ENCODE results near the gene KMT2C. TPM values are rescaled to one million over a fixed set of nuclear protein-coding genes. Genes with fewer than 3 reads are reported as not detected.
"Not testable (repeated sequence)": the region's sequence is repeated elsewhere in the genome, so short reads cannot be mapped to it uniquely, and the experiment has no call there.

The KMT2C gene
- total RNA-seq, 1 donor from 2014 or later = 52.0 TPM

DNA sequence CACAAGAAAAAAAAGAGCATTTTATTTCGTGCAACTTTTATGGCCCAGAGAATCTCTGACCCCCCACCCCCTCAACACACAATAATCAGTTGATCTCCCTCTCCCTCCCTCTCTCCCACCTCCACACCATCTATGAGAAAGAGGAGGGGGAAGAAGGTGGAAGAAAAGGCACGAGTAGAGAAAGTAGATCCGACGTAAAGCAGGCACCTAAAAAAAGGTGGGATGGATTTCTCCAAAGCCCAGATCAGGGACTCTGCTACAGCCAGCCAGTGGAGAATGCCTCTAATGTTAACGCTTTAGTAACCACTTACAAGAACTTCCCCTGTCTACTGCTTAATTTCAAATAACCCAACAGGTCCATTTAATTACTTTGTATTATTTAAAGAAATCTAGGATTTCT, 24.4 kb downstream of the KMT2C start:
- no peaks in the 10 kb centered on the region for H3K36me3 Mint-ChIP-seq (ENCODE audit: low read depth)
- peaks cover 13% of the 10 kb centered on the region for H3K4me1 Mint-ChIP-seq (ENCODE audit: low read depth)
- H3K4me3 Mint-ChIP-seq (ENCODE audit: unreplicated experiment) = no peak overlapping the region
- peaks cover 8% of the 10 kb centered on the region for H3K9me3 Mint-ChIP-seq (ENCODE audit: low read depth)
- H3K27ac Mint-ChIP-seq (ENCODE audit: unreplicated experiment) = no peak overlapping the region
- DNase-seq (ENCODE audit: low spot score) = no peak
- TF ChIP-seq, protein P1, sequence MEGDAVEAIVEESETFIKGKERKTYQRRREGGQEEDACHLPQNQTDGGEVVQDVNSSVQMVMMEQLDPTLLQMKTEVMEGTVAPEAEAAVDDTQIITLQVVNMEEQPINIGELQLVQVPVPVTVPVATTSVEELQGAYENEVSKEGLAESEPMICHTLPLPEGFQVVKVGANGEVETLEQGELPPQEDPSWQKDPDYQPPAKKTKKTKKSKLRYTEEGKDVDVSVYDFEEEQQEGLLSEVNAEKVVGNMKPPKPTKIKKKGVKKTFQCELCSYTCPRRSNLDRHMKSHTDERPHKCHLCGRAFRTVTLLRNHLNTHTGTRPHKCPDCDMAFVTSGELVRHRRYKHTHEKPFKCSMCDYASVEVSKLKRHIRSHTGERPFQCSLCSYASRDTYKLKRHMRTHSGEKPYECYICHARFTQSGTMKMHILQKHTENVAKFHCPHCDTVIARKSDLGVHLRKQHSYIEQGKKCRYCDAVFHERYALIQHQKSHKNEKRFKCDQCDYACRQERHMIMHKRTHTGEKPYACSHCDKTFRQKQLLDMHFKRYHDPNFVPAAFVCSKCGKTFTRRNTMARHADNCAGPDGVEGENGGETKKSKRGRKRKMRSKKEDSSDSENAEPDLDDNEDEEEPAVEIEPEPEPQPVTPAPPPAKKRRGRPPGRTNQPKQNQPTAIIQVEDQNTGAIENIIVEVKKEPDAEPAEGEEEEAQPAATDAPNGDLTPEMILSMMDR (IDR thresholded peaks at IDR 0.05) = no peak
- no peaks in the 10 kb centered on the region for H3K27me3 Mint-ChIP-seq (ENCODE audit: low read depth)

DNA sequence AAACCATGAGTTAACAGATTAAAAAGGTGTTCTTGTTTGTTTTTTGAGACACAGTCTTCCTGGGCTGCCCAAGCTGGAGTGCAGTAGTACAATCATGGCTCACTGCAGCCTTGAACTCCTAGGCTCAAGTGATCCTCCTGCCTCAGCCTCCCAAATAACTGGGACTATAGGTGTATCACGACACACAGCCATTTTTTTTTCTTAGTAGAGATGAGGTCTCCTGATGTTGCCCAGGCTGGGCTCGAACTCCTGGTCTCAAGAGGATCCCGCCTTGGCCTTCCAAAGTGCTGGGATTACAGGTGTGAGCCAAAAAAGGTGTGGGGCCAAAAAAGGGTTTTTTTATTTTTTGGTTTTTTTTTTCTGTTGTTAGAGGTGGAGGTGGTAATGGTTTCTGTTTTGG, 29.3 kb downstream of the KMT2C start:
- no peak overlapping the region for H3K4me3 Mint-ChIP-seq (ENCODE audit: unreplicated experiment)
- H3K27ac Mint-ChIP-seq (ENCODE audit: unreplicated experiment) = no peak overlapping the region
- TF ChIP-seq, protein P1 (IDR thresholded peaks at IDR 0.05) = no peak
- H3K9me3 Mint-ChIP-seq (ENCODE audit: low read depth) = peaks cover 13% of the 10 kb centered on the region
- no peaks in the 10 kb centered on the region for H3K27me3 Mint-ChIP-seq (ENCODE audit: low read depth)
- H3K36me3 Mint-ChIP-seq (ENCODE audit: low read depth) = no peaks in the 10 kb centered on the region
- no peak for DNase-seq (ENCODE audit: low spot score)
- peaks cover 5% of the 10 kb centered on the region for H3K4me1 Mint-ChIP-seq (ENCODE audit: low read depth)

DNA sequence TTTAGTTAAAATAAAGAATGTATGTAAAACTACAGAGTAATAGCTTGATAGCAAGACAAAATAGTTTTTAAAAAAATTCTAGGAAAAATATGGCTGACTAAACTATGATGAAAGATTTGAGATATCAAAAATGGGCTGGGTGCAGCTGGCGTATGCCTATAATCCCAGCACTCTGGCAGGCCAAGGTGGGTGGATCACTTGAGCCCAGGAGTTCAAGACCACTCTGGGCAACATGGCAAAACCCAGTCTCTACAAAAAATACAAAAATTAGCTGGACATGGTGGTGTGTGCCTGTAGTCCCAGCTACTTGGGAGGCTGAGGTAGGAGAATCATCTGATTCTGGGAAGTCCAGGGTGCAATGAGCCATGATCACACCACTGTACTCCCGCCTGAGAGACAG, 29.8 kb downstream of the KMT2C start:
- peaks cover 13% of the 10 kb centered on the region for H3K9me3 Mint-ChIP-seq (ENCODE audit: low read depth)
- not testable (repeated sequence) for H3K4me3 Mint-ChIP-seq (ENCODE audit: unreplicated experiment); H3K27me3 Mint-ChIP-seq (ENCODE audit: low read depth); H3K4me1 Mint-ChIP-seq (ENCODE audit: low read depth); DNase-seq (ENCODE audit: low spot score); H3K27ac Mint-ChIP-seq (ENCODE audit: unreplicated experiment); H3K36me3 Mint-ChIP-seq (ENCODE audit: low read depth)

DNA sequence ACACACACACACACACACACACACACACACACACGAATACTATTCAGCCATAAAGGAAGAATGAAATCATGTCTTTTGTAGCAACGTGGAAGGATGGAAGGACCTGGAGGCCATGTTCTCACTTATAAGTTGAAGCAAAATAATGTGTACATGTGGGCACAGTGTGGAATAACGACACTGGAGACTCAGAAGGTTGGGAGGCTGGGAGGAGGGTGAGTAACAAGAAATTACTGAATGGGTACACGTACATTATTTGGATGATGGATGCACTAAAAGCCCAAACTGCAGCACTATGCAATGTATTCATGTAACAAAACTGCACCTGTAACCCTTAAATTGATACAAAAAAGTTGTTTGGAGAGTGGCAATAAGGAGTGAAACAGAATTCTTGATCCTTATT, 32.1 kb downstream of the KMT2C start:
- Mint-ChIP-seq H3K9me3 (ENCODE audit: low read depth) (peaks cover 13% of the 10 kb centered on the region), H3K4me1 (ENCODE audit: low read depth) (peaks cover 5% of the 10 kb centered on the region), H3K27me3 (ENCODE audit: low read depth) (no peaks in the 10 kb centered on the region), H3K4me3 (ENCODE audit: unreplicated experiment) (no peak overlapping the region), H3K36me3 (ENCODE audit: low read depth) (no peaks in the 10 kb centered on the region), H3K27ac (ENCODE audit: unreplicated experiment) (no peak overlapping the region)
- no peak for DNase-seq (ENCODE audit: low spot score)
- TF ChIP-seq, protein P1 (IDR thresholded peaks at IDR 0.05) = no peak

DNA sequence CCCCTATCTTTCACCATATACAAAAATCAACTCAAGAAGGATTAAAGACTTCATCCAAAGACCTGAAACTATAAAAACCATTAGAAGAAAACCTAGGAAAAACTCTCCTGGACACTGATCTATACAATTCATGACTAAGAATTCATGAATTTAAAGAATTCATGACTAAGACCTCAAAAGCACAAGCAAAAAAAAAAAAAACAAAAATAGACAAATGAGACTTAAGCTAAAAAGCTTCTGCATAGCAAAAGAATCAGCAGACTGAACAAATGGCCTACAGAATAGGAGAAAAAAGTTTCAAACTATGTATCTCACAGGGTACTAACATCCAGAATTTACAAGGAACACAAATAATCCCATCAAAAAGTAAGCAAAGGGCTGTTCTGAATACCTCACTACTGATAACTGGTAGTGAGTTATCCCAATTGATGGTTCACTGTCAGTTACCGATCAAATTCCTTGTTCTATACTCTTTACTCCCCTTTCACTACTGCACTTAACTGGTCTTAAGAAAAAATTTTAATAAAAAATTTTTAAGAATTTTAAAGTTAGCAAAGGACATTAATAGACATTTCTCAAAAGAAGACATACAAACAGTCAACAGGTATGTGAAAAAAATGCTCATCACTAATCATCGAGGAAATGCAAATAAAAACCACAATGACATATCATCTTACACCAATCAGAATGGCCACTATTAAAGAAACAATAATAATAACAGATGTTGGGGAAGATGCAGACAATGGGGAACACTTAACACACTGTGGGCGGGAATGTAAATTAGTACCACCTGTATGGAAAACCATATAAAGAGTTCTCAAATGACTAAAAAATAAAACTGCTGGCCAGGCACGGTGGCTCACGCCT, 33.2 kb downstream of the KMT2C start:
- H3K4me3 Mint-ChIP-seq (ENCODE audit: unreplicated experiment) = no peak overlapping the region
- no peak for DNase-seq (ENCODE audit: low spot score)
- H3K27ac Mint-ChIP-seq (ENCODE audit: unreplicated experiment) = no peak overlapping the region
- H3K36me3 Mint-ChIP-seq (ENCODE audit: low read depth) = no peaks in the 10 kb centered on the region
- peaks cover 13% of the 10 kb centered on the region for H3K9me3 Mint-ChIP-seq (ENCODE audit: low read depth)
- H3K4me1 Mint-ChIP-seq (ENCODE audit: low read depth) = peaks cover 10% of the 10 kb centered on the region
- TF ChIP-seq, protein P1 (IDR thresholded peaks at IDR 0.05) = no peak
- H3K27me3 Mint-ChIP-seq (ENCODE audit: low read depth) = no peaks in the 10 kb centered on the region

DNA sequence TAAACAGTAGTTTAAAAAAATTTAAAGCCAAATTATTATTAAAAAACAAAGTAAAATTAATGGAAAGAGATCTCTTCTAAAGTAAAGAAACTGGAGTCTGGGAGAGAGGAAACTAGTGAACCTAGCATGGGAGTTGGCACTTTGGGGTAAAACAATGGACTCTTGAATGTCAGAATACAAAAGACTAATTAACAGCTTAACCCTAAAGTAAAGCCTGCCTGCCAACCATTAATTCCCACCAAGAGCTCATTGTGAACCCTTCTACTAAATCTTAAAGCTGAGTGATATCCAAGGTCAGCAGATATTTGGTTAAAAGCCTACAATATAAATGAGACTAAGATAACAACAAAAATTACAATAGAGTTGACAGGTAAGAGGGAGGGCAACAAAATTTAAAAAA, 36.5 kb downstream of the KMT2C start:
- Mint-ChIP-seq H3K4me1 (ENCODE audit: low read depth) (peaks cover 28% of the 10 kb centered on the region), H3K9me3 (ENCODE audit: low read depth) (no peaks in the 10 kb centered on the region), H3K4me3 (ENCODE audit: unreplicated experiment) (no peak overlapping the region), H3K27me3 (ENCODE audit: low read depth) (no peaks in the 10 kb centered on the region), H3K27ac (ENCODE audit: unreplicated experiment) (no peak overlapping the region), H3K36me3 (ENCODE audit: low read depth) (no peaks in the 10 kb centered on the region)
- DNase-seq (ENCODE audit: low spot score) = no peak
- TF ChIP-seq, protein P1 (IDR thresholded peaks at IDR 0.05) = no peak

Data from chondrocyte (in vitro differentiated cells).